WTC11 (cell line): ENCODE results near the gene CENPF. TPM values are rescaled to one million over a fixed set of nuclear protein-coding genes. Genes with fewer than 3 reads are reported as not detected.

ENCODE experiments used
- ATAC-seq: fragments of 200-7000 bp; cut with Tn5 transposase; 2 replicates; pipeline ENCODE4 v1.10.0; 2021; ENCODE audit warnings: mild to moderate bottlenecking, moderate library complexity
- CTCF ChIA-PET: fragments of 300-600 bp; sonication (Branson Sonifier 250); formaldehyde crosslinking; loops from one replicate; lab custom pipeline; 2021; ENCODE audit warnings: antibody characterized with exemption; lab: Charles Lee
- POLR2A ChIA-PET: fragments of 350-600 bp; sonication (Branson Sonifier 250); formaldehyde crosslinking; loops from one replicate; lab custom pipeline; 2021; ENCODE audit warnings: antibody characterized with exemption; lab: Charles Lee
- DNase-seq: peaks from one replicate; pipeline ENCODE4 v3.0.0; 2021; ENCODE audit warnings: low spot score
- H3K27ac Mint-ChIP-seq: 2 replicates; pipeline ENCODE4 v1.8.0; 2021; ENCODE audit warnings: mixed read lengths
- H3K27me3 Mint-ChIP-seq: 2 replicates; pipeline ENCODE4 v1.8.0; 2021; ENCODE audit warnings: low read depth, mild to moderate bottlenecking, moderate library complexity, mixed read lengths
- H3K36me3 Mint-ChIP-seq: 2 replicates; pipeline ENCODE4 v1.8.0; 2021; ENCODE audit warnings: mixed read lengths
- H3K4me1 Mint-ChIP-seq: 2 replicates; pipeline ENCODE4 v1.8.0; 2022; ENCODE audit warnings: mixed read lengths
- H3K4me3 Mint-ChIP-seq: 2 replicates; pipeline ENCODE4 v1.8.0; 2021; ENCODE audit warnings: mild to moderate bottlenecking, moderate library complexity, mixed read lengths
- H3K9me3 Mint-ChIP-seq: 2 replicates; pipeline ENCODE4 v1.8.0; 2021; ENCODE audit warnings: mixed read lengths
- AFF4 ChIP-seq: sonication (generic); formaldehyde crosslinking; IDR thresholded peaks from 2 replicates; pipeline ENCODE4 v1.8.1; 2023; ENCODE audit warnings: mild to moderate bottlenecking, missing genetic modification reagents, borderline replicate concordance
- E2F1 ChIP-seq: sonication (generic); formaldehyde crosslinking; IDR thresholded peaks from 2 replicates; pipeline ENCODE4 v1.8.0; 2022; ENCODE audit warnings: mild to moderate bottlenecking, missing genetic modification reagents
- ETV6 ChIP-seq: sonication (generic); formaldehyde crosslinking; IDR thresholded peaks from 2 replicates; pipeline ENCODE4 v1.8.1; 2022; ENCODE audit warnings: mild to moderate bottlenecking, missing genetic modification reagents
- FOXP1 ChIP-seq: sonication (generic); formaldehyde crosslinking; IDR thresholded peaks from 2 replicates; pipeline ENCODE4 v1.8.0; 2022; ENCODE audit warnings: missing genetic modification reagents, mild to moderate bottlenecking, moderate library complexity, borderline replicate concordance
- IRF1 ChIP-seq: sonication (generic); formaldehyde crosslinking; IDR thresholded peaks from 2 replicates; pipeline ENCODE4 v1.8.0; 2023; ENCODE audit warnings: missing genetic modification reagents
- JUN ChIP-seq: sonication (generic); formaldehyde crosslinking; IDR thresholded peaks from 2 replicates; pipeline ENCODE4 v1.8.0; 2023; ENCODE audit warnings: mild to moderate bottlenecking, missing genetic modification reagents
- MAX ChIP-seq: sonication (generic); formaldehyde crosslinking; IDR thresholded peaks from 2 replicates; pipeline ENCODE4 v1.8.0; 2022; ENCODE audit warnings: mild to moderate bottlenecking, missing genetic modification reagents
- NR1H2 ChIP-seq: sonication (generic); formaldehyde crosslinking; IDR thresholded peaks from 2 replicates; pipeline ENCODE4 v1.9.0; 2021; ENCODE audit warnings: mild to moderate bottlenecking, moderate library complexity, missing genetic modification reagents
- PRRX2 ChIP-seq: fragments of 250-450 bp; sonication (Bioruptor Pico); IDR thresholded peaks from 2 replicates; pipeline ENCODE4 v1.8.0; 2021; ENCODE audit warnings: mild to moderate bottlenecking
- RELA ChIP-seq: sonication (generic); formaldehyde crosslinking; IDR thresholded peaks from 2 replicates; pipeline ENCODE4 v1.8.1; 2022; ENCODE audit warnings: missing genetic modification reagents, mild to moderate bottlenecking, borderline replicate concordance
- RORB ChIP-seq: fragments of 250-450 bp; sonication (Bioruptor Pico); IDR thresholded peaks from 2 replicates; pipeline ENCODE4 v1.9.0; 2021; ENCODE audit warnings: mild to moderate bottlenecking
- ZNF121 ChIP-seq: sonication (generic); formaldehyde crosslinking; IDR thresholded peaks from 2 replicates; pipeline ENCODE4 v1.8.0; 2023; ENCODE audit warnings: missing genetic modification reagents
- ZNF138 ChIP-seq: sonication (generic); formaldehyde crosslinking; conservative IDR thresholded peaks from 2 replicates; pipeline ENCODE4 v1.8.1; 2022; ENCODE audit warnings: mild to moderate bottlenecking, moderate library complexity, missing genetic modification reagents
- ZNF219 ChIP-seq: sonication (generic); formaldehyde crosslinking; IDR thresholded peaks from 2 replicates; pipeline ENCODE4 v1.8.0; 2023; ENCODE audit warnings: missing genetic modification reagents, mild to moderate bottlenecking, borderline replicate concordance
- ZNF281 ChIP-seq: sonication (generic); formaldehyde crosslinking; IDR thresholded peaks from 2 replicates; pipeline ENCODE4 v1.8.0; 2023; ENCODE audit warnings: mild to moderate bottlenecking, missing genetic modification reagents
- ZNF671 ChIP-seq: fragments of 250-450 bp; sonication (Bioruptor Pico); IDR thresholded peaks from 2 replicates; pipeline ENCODE4 v1.8.0; 2021; ENCODE audit warnings: mild to moderate bottlenecking
- total RNA-seq: library from RNA; stranded (reverse); gene quantifications from 3 replicates; pipeline ENCODE4 v1.2.3, GENCODE V29; 2021
- TF ChIP-seq, protein P1 (sequence below): sonication (generic); formaldehyde crosslinking; IDR thresholded peaks from 2 replicates; pipeline ENCODE4 v1.8.0; 2023; ENCODE audit warnings: missing genetic modification reagents, mild to moderate bottlenecking, borderline replicate concordance

Gene CENPF
- total RNA-seq, 1 experiment from 2014 or later = 166 TPM

DNA sequence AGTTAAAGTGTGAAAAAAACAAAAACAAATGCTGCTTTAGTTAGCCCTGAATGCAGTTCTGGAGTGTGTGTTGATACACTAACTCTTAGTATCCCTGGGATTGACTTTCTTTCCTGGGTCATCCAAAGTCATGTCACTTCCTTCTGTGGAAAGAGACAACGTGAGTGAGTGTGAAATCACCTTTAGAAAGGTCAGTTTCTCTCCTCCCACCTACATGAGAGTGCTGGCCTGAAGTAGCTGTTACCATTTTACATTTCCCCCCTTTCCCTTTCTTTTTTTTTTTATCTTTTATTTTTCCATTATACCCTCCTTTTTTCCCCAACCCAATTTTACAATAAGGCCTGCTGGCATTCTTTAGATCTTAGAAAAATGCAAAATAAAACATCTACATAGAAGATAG is 55.2 kb downstream of the CENPF start:
- POLR2A ChIA-PET = no interaction called here
- ATAC-seq = no peak

GRCh38 chr1:214658785-214659184 is 55.8 kb downstream of the CENPF start:
- peak; percentile 14 for DNase-seq
- Mint-ChIP-seq H3K27me3 (no peaks in the 10 kb centered on the region), H3K4me1 (no peaks in the 10 kb centered on the region), H3K9me3 (no peaks in the 10 kb centered on the region), H3K27ac (no peak overlapping the region), H3K36me3 (peaks cover 88% of the 10 kb centered on the region), H3K4me3 (no peak overlapping the region)
- ChIA-PET POLR2A (no interaction called here), CTCF (no interaction called here)
- ATAC-seq = peak; percentile 81
- TF ChIP-seq, protein P1, sequence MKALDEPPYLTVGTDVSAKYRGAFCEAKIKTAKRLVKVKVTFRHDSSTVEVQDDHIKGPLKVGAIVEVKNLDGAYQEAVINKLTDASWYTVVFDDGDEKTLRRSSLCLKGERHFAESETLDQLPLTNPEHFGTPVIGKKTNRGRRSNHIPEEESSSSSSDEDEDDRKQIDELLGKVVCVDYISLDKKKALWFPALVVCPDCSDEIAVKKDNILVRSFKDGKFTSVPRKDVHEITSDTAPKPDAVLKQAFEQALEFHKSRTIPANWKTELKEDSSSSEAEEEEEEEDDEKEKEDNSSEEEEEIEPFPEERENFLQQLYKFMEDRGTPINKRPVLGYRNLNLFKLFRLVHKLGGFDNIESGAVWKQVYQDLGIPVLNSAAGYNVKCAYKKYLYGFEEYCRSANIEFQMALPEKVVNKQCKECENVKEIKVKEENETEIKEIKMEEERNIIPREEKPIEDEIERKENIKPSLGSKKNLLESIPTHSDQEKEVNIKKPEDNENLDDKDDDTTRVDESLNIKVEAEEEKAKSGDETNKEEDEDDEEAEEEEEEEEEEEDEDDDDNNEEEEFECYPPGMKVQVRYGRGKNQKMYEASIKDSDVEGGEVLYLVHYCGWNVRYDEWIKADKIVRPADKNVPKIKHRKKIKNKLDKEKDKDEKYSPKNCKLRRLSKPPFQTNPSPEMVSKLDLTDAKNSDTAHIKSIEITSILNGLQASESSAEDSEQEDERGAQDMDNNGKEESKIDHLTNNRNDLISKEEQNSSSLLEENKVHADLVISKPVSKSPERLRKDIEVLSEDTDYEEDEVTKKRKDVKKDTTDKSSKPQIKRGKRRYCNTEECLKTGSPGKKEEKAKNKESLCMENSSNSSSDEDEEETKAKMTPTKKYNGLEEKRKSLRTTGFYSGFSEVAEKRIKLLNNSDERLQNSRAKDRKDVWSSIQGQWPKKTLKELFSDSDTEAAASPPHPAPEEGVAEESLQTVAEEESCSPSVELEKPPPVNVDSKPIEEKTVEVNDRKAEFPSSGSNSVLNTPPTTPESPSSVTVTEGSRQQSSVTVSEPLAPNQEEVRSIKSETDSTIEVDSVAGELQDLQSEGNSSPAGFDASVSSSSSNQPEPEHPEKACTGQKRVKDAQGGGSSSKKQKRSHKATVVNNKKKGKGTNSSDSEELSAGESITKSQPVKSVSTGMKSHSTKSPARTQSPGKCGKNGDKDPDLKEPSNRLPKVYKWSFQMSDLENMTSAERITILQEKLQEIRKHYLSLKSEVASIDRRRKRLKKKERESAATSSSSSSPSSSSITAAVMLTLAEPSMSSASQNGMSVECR (CRISPR knock-in tag) = no peak
- TF ChIP-seq JUN (CRISPR knock-in tag) = no peak
- TF ChIP-seq FOXP1 (CRISPR knock-in tag) = no peak
- TF ChIP-seq RORB (CRISPR knock-in tag) = no peak
- TF ChIP-seq ZNF138 (CRISPR knock-in tag) = no peak
- no peak for TF ChIP-seq MAX

More for the DNA sequence above, 55.2 kb downstream of the CENPF start:
- Mint-ChIP-seq H3K4me3 (no peak overlapping the region), H3K36me3 (peaks cover 86% of the 10 kb centered on the region), H3K9me3 (no peaks in the 10 kb centered on the region), H3K27ac (0 out of 2 replicates have a peak overlapping the region, but pooled peaks have one; percentile 13), H3K27me3 (no peaks in the 10 kb centered on the region), H3K4me1 (no peaks in the 10 kb centered on the region)
- TF ChIP-seq IRF1 (no peak), ZNF219 (CRISPR knock-in tag) (no peak), ZNF281 (no peak), RELA (CRISPR knock-in tag) (no peak), ETV6 (CRISPR knock-in tag) (no peak), E2F1 (CRISPR knock-in tag) (no peak), PRRX2 (CRISPR knock-in tag) (no peak), ZNF121 (CRISPR knock-in tag) (no peak), ZNF671 (CRISPR knock-in tag) (no peak), NR1H2 (CRISPR knock-in tag) (no peak), AFF4 (CRISPR knock-in tag) (no peak)
- no peak for DNase-seq
- CTCF ChIA-PET = no interaction called here
